GM18508 (cell line): ENCODE measurements around the gene IFRD1.
"Not testable (repeated sequence)": the region's sequence is repeated elsewhere in the genome, so short reads cannot be mapped to it uniquely, and the experiment has no call there.

Experiments
- ATAC-seq: cut with Tn5 transposase; IDR thresholded peaks from one replicate; pipeline ENCODE4 v1.9.1; 2021; ENCODE audit warnings: moderate number of reproducible peaks; ENCODE audit not compliant: insufficient read depth, unreplicated experiment

IFRD1 gene

DNA sequence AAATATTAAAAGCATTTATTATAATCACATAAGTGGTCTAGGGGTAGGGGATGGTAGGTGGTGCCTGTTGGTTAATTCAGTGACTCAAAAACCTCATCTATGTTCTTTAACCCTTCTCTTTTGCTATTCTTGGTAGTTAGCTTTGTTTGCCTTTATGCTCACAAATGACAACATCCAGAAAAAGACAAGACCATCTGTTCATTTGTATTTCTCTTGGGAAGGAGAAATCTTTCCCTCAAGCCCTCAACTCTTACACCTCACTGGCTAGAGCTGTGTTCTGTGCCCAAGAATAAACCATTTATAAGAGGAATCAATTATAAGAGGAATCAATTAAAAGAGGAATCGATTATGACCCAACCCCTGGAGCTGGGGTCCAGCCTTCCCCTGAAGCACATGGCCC is 10.8 kb upstream of the IFRD1 start:
- no peak for ATAC-seq

DNA sequence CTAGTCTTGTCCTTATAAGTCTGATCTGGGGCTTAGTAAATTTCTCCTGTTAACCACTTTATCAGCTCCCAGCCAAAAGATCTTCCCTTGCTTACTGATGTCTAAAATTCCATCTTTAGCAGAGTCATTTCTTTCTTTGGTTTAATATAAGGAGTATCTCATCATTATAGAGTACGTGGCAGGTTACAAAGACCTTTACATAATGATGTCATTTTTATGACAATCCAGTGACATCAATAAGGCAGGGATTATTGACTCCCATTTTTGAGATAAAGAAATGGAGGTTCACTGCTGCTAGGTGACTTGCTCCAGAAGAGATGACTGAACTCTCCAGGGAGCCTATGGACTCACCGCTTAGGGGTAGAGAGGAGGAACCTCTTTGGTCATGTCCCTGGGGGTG is 8.1 kb upstream of the IFRD1 start:
- ATAC-seq = no peak

DNA sequence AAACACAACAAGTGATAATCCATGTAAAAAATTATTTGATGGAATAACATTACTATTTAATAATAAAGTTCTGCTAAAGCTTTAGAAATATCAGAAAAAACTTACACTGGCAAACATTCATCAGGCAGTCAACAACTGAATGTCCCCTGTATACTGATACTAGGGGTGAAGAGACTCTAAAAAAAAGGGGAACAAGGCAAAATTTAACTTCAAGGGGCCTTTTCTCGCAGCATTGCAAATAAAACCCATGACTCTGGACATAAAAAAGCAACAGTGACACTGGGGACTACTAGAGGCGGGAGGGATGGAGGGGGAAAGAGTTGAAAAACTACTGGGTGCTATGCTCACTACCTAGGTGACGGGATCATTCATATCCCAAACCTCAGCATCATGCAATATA is 5.8 kb upstream of the IFRD1 start:
- ATAC-seq = no peak

DNA sequence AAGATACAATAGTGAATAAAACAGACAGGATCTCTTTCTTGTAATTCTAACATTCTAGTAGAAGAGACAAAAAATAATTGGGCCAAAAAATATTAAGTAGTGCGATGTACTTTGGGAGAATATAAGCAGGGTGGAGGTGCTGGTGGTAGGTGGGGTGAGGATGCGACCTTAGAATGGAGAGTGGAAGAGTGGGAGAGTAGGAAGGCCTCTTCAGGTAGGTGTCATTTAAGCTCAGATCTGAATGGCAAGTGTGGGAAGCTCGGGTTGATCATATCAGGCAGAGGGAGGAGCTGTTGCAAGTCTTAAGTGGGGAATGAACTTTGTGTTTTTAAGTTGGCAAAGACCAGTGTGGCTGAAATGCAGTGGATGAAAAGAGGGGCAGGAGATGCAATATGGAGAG is 3.8 kb upstream of the IFRD1 start:
- ATAC-seq = no peak

DNA sequence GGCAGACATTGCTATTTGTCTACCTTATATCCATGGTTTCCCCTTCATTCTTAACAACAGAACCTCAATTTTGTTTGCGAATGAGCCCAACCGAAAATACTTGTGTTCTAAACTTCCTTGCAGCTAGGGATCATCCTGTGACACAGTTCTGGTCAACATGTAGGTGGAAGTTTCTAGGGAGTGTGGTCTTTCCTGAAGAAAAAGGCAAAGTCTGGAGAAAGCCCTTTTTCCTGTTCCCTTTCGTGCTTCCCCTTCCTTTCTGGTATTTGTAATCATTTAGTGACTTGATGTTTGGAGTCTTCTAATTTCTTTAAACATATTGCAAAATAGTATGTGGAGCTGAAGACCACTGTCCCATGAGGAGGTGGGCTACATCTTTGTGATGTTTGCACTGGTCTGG is 2.9 kb upstream of the IFRD1 start:
- ATAC-seq = no peak

DNA sequence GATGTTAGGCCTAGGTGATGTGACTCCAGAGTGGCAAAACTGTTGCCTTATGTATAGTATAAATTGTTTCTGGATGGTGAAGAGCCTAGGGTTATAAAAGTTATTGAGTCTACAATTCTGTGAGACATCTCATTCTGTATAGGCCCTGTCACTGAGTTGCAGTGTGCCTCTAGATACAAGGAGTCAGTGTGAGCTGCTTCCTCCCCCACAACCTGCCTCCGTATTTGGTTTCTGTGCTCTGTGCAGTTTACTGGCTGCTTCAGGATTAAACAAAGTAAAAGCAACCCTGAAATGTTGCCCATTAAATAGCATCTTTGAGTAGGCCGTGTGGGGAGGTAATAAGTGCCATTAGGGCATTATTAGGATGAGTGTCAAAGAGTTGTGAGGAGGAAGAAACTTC is 1.9 kb upstream of the IFRD1 start:
- ATAC-seq = no peak

DNA sequence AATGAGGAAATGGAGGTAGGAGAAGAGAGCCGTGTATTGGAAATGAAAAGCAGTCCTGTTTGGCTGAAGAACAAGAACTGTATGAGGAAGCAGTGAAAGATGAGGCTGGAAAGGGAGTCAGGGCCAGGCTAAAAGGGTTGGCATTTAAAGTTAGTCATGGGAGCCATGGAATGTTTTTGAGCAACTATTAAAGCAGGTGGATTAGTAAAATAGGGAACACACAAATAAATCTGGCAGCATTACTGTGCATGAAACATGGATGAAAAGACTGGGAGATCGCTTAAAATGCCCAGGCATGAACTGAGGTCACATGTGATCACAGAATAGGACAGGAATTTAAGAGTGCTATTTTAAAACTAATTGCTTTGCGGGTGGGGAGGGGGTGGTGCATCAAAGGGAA is 1.4 kb upstream of the IFRD1 start:
- no peak for ATAC-seq

DNA sequence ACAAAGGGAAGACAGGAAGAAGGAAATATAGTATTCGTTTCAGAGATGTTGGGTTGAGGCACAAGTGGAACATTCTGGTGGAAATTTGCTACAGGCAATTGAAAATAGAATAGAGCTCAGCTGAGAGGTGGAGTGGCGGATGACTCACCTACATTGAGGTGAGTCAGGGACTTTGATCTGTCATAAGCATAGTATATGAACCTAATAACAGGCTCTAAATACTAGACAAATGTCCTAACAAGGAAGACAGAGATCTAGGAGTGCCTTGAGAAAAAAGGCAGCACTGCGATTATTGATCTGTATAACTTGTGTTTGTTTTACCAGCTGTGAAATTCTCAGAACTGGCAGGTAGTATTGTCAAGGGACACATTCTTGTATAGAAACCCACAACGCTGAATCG is 907 bp upstream of the IFRD1 start:
- no peak for ATAC-seq

DNA sequence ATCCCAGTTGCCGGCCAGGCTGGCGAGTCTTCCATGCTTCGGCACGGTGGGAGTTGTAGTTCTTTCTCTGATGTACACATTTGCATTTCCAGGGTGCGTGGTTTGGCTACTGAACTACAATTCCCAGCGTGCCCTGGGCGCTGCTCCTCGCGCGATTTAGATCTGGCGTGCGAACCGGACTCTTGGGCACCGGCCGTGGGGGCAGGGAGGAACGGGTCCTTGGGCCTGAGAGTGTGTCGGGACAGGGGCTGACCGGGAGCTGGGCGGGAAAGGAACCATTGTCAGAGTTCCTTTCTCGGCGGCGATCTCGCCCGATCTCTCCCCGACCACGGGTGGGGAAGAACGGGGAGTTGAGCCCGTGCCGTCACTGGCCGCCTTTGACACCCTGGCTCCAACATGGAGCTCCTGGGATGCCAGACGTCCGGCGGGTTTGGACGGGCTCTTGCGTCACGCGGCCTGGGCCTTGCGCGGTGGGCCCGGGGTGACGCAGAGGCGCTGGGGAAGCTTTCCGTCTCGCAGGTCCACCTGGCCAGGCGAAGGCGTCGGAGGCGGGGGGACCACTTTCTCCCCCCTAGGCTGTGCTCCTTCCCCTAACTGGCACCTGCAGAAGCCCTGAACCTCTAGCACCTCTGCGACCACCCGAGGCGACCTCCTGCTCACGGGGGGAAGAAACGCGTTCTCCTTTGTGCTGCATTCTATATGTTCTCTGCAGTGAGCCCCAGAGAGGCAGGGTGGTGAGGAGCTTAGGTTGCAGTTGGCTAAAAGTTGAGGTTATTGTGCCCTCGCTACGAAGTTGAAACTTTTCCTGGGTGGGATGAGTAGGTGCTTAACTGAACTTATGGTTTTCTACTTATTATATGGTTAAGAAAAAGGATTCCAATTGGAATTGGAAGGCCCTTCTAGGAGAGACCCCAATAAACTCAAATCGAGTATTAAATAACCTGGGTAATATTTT is 824 bp downstream of the IFRD1 start:
- ATAC-seq = peak; percentile 81

DNA sequence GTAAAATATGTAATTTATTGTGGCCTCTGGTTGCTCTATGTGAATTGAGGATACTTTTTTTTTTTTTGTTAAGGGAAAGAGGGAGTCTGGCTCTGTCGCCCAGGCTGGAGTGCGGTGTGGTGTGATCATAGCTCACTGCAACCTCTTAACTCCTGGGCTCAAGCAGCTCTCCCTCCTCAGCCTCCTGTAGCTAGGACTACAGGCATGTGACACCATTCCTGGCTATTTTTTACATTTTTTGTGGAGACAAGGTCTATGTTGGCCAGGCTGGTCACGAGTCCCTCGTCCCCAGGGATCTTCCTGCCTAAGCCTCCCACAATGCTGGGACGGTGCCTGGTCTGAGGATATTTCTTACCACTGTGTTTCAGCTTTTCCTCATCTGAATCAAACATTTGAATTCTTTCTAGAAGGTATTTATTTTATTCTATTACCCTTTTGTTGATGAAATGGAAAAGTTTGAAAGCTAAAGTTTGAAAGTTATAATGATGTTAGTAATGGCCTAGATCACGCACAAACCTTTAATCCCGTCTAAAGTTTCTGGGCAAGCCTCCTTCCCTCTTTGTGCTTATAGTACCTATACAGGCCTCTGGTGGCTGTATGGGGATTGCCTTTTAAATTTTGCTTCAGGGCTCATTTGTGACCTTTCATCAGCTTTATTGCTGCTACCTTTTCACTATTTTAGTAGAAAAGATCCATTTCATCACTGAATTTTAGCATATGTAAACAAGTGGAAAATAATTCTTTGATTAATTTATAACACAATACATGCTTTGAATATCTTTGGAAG is 2.0 kb downstream of the IFRD1 start:
- no peak for ATAC-seq

DNA sequence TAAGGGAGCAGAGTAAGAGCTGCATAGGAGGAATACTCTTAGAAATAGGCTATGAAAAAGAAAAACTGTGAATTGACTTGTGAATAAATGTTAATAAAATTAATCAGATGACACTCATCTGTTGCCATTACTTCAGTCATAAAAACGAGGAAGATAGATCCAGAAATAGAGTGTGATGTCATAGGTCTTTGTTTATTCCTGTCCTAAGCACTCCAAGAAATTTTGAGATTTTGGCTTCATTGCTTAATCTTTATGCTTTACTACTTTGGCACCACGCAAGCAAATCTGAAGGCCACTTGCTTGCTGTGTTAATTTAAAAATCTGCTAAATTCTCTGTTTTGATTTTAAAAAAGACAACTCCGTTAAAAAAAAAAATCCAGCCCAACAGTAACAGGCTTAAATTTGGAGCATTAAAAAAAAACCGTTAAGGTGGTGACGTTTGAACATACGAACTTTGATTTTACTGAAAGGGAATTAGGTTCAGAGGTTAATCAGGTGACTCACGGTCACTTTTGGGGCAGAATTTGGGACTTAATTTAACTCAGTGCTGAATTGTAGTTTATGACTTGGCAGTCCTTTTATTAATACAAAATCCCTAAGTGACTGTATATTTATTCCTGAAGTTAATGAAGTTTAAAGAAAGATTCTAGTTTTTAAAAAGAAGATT is 3.4 kb downstream of the IFRD1 start:
- ATAC-seq = no peak

DNA sequence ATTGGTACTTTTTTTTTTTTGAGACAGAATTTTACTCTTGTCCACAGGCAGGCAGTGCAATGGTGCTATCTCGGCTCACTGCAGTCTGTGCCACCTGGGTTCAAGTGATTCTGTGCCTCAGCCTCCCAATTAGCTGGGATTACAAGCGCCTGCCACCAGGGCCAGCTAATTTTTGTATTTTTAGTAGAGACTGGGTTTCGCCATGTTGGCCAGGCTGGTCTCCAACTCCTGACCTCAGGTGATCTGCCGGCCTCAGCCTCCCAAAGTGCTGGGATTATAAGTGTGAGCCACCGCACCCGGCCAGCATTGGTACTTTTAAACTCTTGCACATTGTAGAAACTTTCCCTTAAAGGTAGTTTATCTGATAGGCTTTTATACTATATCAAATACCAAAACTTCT is 3.9 kb downstream of the IFRD1 start:
- ATAC-seq = not testable (repeated sequence)

DNA sequence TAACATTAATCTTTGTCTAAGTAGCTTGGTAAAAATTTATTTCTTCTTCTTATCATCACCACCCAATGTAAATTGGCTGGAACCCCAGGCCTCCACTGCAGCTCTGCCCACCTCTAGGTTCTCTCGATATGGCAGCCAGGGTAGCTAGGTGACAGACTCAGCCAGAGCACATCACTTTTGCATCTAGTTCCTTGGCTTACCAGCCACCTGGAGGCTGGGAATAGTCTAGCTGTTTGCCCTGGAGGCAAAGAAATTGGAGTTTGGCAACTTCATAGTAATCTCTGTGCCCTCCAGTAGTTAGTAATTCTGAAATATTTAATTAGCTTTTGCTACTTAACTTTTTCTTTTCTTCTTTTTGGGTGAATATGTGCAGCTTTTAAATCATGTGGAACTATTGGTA is 9.4 kb downstream of the IFRD1 start:
- no peak for ATAC-seq

DNA sequence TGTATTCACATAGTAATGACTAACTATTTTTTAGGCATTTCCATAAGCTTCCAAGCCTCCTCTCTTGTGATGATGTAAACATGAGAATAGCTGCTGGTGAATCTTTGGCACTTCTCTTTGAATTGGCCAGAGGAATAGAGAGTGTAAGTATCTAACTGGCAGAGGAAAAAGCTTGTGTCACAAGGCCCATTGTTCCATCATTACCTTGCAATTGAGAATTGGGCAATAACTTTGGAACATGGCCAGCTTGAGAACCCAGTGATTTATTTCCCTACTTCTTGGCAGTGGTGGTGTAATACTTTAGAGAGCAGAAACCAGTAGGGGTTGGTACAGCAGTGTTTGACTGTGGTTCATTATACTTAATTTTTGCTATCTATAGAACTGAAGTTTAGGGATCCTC is 12.0 kb downstream of the IFRD1 start:
- no peak for ATAC-seq

DNA sequence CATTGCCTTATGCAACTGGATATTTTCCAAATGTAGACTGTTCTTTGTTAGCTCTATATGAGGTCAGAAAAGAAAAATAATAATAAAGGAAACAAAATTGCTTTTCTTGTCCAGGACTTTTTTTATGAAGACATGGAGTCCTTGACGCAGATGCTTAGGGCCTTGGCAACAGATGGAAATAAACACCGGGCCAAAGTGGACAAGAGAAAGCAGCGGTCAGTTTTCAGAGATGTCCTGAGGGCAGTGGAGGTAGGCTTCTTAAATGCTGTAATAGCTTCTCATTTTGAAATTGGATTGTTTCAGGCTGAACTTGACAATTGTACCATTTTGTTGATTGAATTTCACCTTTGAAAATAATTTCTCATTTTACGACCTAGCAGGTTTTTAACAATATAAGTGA is 17.6 kb downstream of the IFRD1 start:
- ATAC-seq = no peak

DNA sequence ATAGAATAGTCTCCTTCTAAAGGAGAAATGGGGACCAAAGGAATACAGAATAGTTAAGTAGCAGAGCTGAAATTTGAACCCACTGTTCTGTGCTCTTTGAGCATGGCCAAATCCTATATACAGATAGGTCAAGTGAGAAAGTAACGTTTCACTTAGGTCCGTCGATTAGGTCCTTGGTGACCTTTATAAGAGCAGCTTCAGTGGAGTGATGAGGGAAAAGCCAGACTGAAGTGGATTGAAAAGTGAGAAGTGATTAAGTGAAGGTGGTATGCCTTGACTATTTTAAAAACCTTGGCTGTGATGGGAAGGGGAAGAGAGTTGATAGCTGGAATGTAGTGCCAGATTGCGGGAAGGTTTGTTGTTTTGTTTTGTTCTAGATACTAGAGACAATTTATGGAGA is 19.9 kb downstream of the IFRD1 start:
- ATAC-seq = no peak

DNA sequence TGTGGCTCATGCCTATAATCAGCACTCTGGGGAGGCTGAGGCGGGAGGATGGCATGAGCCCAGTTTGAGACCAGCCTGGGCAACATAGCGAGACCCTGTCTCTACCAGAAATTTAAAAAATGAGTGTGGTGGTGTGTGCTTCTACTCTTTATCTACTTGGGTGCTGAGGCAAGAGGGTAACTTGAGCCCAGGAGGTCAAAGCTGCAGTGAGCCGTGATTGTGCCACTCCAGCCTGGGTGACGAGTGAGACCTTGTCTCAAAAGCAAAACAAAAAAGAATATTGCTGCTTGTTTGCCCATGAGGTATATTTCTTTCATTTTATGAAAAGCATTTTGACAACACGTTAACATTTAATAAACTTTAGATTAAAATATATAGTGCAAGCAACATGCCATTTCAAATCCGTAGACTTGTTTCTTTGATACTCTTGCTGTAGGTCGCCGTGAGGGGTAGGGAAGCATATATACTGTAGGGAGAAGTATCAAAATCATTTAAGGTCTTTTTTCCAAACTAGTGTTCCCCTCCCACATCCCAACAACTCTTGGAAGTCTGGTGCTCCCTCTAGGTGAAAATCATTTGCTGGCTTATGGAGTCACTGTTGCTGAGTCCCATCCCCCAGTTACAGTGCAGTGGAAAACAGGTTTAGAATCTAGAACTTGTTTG is 26.3 kb downstream of the IFRD1 start:
- ATAC-seq = no peak

DNA sequence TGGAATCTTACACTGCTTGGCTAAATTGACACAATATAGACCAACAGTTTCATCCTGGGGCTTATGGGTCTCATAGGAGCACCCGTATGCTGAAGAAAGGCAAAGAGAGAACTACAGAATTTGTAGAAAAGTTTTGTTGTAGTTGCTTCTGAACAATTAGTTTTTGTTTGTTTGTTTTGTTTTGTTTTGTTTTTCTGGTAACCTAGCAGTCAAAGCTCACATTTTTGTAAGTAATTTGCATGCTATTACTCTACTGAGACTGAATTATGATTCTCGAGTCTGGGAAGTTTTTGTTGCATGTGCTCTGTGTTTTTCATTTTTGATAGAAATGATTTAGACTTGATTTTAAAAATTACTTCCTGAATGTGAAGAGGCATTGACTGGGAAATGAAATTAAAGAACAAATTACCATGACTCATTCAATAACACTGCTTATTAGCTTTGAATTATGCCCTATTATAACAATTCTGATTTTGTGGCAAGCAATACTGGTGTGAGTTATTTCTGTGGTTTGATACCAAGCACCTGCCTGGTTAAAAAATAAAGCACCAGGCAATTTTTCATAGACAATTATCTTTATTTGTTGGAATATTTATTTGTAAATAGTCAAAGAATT is 31.0 kb downstream of the IFRD1 start:
- ATAC-seq = no peak

DNA sequence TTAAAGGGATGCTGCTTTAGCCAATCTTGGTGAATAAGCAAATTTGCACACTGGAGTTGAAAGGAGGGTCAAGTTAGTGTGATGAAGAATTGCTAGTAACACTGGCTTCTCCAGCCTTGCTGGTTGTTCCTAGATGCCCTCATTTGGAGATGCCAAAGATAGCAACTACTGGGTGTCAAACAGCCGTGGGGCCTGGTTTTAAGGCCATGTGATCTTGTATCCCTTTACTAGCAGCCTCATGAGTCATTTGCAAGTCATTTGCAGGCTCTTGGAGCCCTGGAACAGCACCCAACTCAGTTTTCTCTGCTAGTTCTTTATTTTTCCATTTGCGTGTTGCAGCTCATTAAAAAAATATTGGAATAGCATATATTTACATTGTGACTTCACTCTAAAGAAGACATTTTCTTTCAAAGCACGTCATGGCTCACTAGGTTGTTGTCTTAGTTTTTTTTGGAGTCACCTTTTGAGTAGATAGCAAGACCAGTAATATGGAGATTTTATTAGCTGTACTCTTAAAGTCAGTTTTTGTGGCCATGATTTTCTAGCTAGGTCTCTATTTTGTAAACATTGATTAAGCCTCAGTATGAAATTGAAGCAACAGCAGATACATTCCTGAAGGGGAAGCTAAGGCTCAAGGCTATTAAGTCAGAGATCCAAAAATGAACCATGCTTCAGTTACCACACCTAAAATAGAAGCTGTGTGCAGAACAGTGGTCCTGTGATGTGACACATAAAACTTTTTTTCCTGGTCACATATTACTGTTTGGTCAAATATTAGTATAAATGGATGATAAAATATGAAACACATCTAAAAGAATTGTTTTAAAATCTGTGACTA is 31.8 kb downstream of the IFRD1 start:
- no peak for ATAC-seq
